ENCODE measurements around the gene CDK2AP2.

Gene CDK2AP2

GRCh38 chr11:67463186-67463585 lies 44.8 kb downstream of the CDK2AP2 start:
- ChIA-PET POLR2A (no interaction called here), CTCF (no interaction called here)
- TF ChIP-seq CTCF (IDR thresholded peaks at IDR 0.05; ENCODE audit: control extremely low read depth, extremely low read depth, low read depth, missing control alignments), result no peak
- DNase-seq (ENCODE audit: extremely low spot score), result no peak

GRCh38 chr11:67458266-67458665 lies 49.7 kb downstream of the CDK2AP2 start:
- CTCF ChIA-PET, result interaction anchor here (3.7 kb wide), 1 partner anchor 20 kb away, joined by 19 read pairs; the partner anchor contains the start of gene PTPRCAP

GRCh38 chr11:67457453-67457852 lies 50.5 kb downstream of the CDK2AP2 start:
- POLR2A ChIA-PET, result no interaction called here
- TF ChIP-seq CTCF (IDR thresholded peaks at IDR 0.05; ENCODE audit: control extremely low read depth, extremely low read depth, low read depth, missing control alignments), result no peak
- CTCF ChIA-PET, result interaction anchor here (1.7 kb wide), 1 partner anchor 112 kb away, joined by 6 read pairs; no protein-coding TSS in a partner anchor

More at GRCh38 chr11:67458266-67458665, 49.7 kb downstream of the CDK2AP2 start:
- no peak for TF ChIP-seq CTCF (IDR thresholded peaks at IDR 0.05; ENCODE audit: control extremely low read depth, extremely low read depth, low read depth, missing control alignments)
- POLR2A ChIA-PET, result interaction anchor here (0.6 to 1.4 kb wide), 2 partner anchors 8 to 10 kb away, joined by 4 read pairs; no protein-coding TSS in a partner anchor
- DNase-seq (ENCODE audit: extremely low spot score), result no peak

More at GRCh38 chr11:67457453-67457852, 50.5 kb downstream of the CDK2AP2 start:
- no peak for DNase-seq (ENCODE audit: extremely low spot score)

Data from GM10248 (cell line).